Breast epithelium (tissue), 4 donors: ENCODE measurements around the gene PSAP. TPM values are rescaled to one million over a fixed set of nuclear protein-coding genes. Genes with fewer than 3 reads are reported as not detected.

Experiments used
- DNase-seq, 2 donors: peaks; one replicate each; pipeline ENCODE4 v3.0.0-alpha.2; 2019; ENCODE audit warnings: low spot score in 2 of 2
- H3K27ac ChIP-seq, 2 donors: fragments of 200-600 bp; sonication (generic) in 1 of 2; one replicate each; pipeline ENCODE4 v1.5.1; 2016 to 2019; ENCODE audit warnings: mild to moderate bottlenecking in 1 of 2
- H3K27me3 ChIP-seq, 2 donors: fragments of 200-600 bp; sonication (generic) in 1 of 2; one replicate each; pipeline versions ENCODE4 v1.5.1 to v1.6.0; 2017 to 2019; ENCODE audit warnings: control low read depth in 1 of 2, mild to moderate bottlenecking in 1 of 2
- H3K36me3 ChIP-seq: fragments of 200-600 bp; one replicate; pipeline ENCODE4 v1.5.1; 2019
- H3K4me1 ChIP-seq, 2 donors: fragments of 200-600 bp; sonication (generic); one replicate each; pipeline ENCODE4 v1.5.1; 2016 to 2019; ENCODE audit warnings: control low read depth in 1 of 2
- H3K4me3 ChIP-seq, 3 donors: fragments of 200-600 bp; sonication (generic); 1 replicate in 2 of 3; 2 replicates in 1 of 3; pipeline ENCODE4 v1.5.1; 2016 to 2019; ENCODE audit warnings: mild to moderate bottlenecking in 3 of 3, moderate library complexity in 2 of 3
- H3K9me3 ChIP-seq, 2 donors: fragments of 200-600 bp; sonication (generic) in 1 of 2; one replicate each; pipeline ENCODE4 v1.5.1; 2016 to 2019; ENCODE audit warnings: control low read depth in 1 of 2
- CTCF ChIP-seq, 3 donors: fragments of 450-650 bp; IDR thresholded peaks; one replicate each; pipeline ENCODE4 v1.5.1; 2016 to 2017; ENCODE audit warnings: antibody characterized with exemption in 3 of 3, mild to moderate bottlenecking in 3 of 3, moderate library complexity in 3 of 3
- POLR2A ChIP-seq: fragments of 450-650 bp; IDR thresholded peaks from one replicate; pipeline ENCODE4 v1.6.1; 2016; ENCODE audit warnings: antibody characterized with exemption, mild to moderate bottlenecking, moderate library complexity
- POLR2AphosphoS5 ChIP-seq, 3 donors: sonication (generic); formaldehyde crosslinking; IDR thresholded peaks; one replicate each; pipeline ENCODE4 v1.6.1; 2017; ENCODE audit warnings: antibody characterized with exemption in 3 of 3
- intact Hi-C: fragments of 100-400 bp; cut with DNase I; formaldehyde crosslinking; loops from one replicate; pipeline ENCODE4 v1.15.1; 2023; ENCODE audit warnings: low total_unique reads
- total RNA-seq, 3 donors: library from RNA; depleted of rRNA; stranded (reverse); fragments of >200 nt; gene quantifications; one replicate each; pipeline ENCODE4 v1.1.0, GENCODE V29; 2016

The PSAP gene
- total RNA-seq, 3 donors from 2014 or later, result 623 to 1,873 (median 945) TPM

DNA sequence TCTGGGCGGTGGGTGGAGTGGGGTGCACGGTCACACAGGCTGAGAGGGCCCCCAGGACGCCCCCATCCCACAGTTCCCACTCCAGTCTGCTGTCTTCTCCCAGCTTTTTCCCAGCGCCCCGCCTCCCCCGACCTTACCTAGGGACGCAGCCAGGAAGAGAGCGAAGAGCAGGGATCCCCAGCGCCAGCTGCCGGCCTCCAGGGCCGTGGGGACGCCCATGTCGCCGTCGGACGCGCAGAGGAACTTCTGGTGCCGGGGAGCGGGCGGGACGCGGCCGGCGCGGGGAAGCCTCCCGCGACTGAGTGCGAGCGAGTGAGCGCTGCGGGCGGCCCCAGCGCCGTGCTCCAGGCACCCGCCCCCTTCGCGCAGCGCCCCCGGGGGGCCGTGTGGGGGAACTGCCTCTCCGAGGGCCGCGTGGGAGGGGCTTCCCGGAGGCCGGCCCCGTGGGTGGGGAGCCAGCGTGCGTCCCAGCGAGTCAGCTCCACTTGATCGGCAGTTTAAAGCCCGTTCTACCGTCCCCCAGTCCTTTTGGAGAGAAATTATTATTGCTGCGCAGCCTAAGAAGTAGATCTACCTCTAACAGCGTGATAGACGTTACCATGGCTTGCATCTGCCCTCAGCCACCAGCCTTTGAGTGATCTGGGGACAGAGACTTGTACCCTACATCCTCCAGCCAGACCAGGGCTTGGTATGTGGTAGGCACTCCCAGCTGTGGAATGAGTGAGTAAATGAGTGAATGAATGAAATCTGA is 77.7 kb downstream of the PSAP start, which contains the start of gene VSIR:
Gene VSIR (minus strand): TSS at position 300 of the 751 bp plus-strand sequence. CDS start 81 bp downstream, at position 219.
- intact Hi-C loops, result no loop called here

GRCh38 chr10:71772832-71773220 is 78.2 kb downstream of the PSAP start:
- intact Hi-C loops, result no loop called here
- Histone ChIP-seq H3K4me1 (peaks cover 2 to 3% of the 10 kb centered on the region in 2 donors), H3K9me3 (no peaks in the 10 kb centered on the region), H3K36me3 (no peaks in the 10 kb centered on the region), H3K27ac (peak overlapping the region; percentile 82 to 94), H3K27me3 (no peaks in the 10 kb centered on the region), H3K4me3 (peak overlapping the region; percentile 59 to 86 (median 81))
- DNase-seq, result no peak
- no peak for TF ChIP-seq POLR2A
- TF ChIP-seq POLR2AphosphoS5 (IDR thresholded peaks at IDR 0.05), result no peak

More for the DNA sequence above, 77.7 kb downstream of the PSAP start, which contains the start of gene VSIR:
- peak within 1 kb of the TSS; percentile 59 to 86 (median 81) for H3K4me3 ChIP-seq
- TF ChIP-seq CTCF (IDR thresholded peaks at IDR 0.05) (peak; percentile 39 to 82 (median 52)), POLR2AphosphoS5 (IDR thresholded peaks at IDR 0.05) (peak; percentile 69 to 80 (median 72)), POLR2A (peak; percentile 16)
- no peaks in the 10 kb centered on the region for H3K9me3 ChIP-seq
- H3K27me3 ChIP-seq, result no peaks in the 10 kb centered on the region
- H3K27ac ChIP-seq, result peak within 1 kb of the TSS; percentile 82 to 94
- peaks cover 0 to 2% of the 10 kb centered on the region in 2 donors for H3K4me1 ChIP-seq
- DNase-seq, result peak; percentile 83 to 87
- no peaks in the 10 kb centered on the region for H3K36me3 ChIP-seq

DNA sequence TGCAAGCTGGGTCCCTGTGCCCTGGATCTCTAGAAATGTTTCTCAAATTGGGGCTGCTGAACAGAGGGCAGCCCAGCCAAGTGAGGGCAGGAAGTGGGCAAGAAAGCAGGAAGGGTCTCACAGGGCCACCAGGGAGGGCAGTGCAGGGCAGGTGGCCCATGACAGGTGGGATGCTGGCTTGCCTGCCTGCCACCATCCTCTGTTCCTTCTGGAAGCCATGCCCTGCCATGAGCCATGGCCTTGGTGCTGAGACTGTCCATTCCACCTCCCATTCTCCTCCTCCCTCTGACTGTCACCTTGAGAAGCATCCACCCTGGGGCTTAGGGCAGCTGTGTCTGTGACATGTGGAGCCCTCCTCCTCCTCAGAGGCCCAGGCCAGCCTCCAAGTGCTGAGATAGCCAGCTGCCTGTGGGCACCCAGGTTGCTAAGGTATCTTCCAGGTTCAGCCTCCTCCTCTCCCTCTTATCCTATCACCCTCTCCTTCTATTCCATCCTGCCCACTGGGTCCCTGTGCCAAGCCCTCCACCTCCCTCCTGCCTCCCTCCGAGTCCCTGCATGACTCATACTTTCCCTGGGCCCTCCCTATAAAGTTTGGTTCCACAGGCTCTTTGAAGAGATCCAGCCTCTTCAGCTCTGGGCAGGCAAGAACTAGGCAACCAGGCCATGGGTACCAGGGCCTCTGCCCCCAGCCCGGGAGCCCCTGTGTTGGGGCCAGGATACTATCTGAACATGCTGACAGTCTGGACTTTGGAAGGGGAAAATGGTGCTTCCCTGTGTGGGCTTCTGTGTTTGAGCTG is 79.0 kb downstream of the PSAP start:
- Histone ChIP-seq H3K36me3 (no peaks in the 10 kb centered on the region), H3K27ac (peak overlapping the region; percentile 82 to 94), H3K4me1 (peaks cover 9 to 11% of the 10 kb centered on the region in 2 donors), H3K27me3 (no peaks in the 10 kb centered on the region), H3K4me3 (peak overlapping the region; percentile 59 to 86 (median 81)), H3K9me3 (no peaks in the 10 kb centered on the region)
- DNase-seq, result peak in 1 of 2 donors; percentile 74
- no peak for TF ChIP-seq CTCF (IDR thresholded peaks at IDR 0.05)
- no peak for TF ChIP-seq POLR2A
- peak; percentile 17 to 79 (median 30) for TF ChIP-seq POLR2AphosphoS5 (IDR thresholded peaks at IDR 0.05)
- intact Hi-C loops, result loop anchor here (1.0 kb wide), 1 partner anchor 76 kb away; no protein-coding TSS in a partner anchor

DNA sequence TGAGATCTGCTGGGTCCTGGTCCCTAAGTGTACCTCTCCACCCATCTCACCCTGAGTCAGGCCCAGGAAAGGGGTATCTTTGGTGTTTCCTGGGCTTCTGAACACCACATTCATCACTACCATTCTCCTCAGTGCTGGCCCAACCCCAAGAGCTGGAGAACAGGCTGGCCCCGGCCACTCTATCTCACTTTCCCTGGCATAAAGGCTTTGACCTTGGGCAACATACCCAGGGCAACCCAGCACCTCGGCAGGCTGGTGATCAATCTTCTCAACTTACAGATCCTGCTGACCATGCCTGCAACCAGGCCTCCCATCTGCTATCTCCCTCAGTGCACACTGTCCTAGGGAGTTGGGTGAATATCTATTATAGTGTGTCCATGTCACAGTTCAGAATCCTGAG is 79.8 kb downstream of the PSAP start:
- intact Hi-C loops, result loop anchor here (1.0 kb wide), 1 partner anchor 75 kb away; no protein-coding TSS in a partner anchor
- peaks cover 9 to 19% of the 10 kb centered on the region in 2 donors for H3K4me1 ChIP-seq
- peak overlapping the region; percentile 59 to 86 (median 81) for H3K4me3 ChIP-seq
- peak overlapping the region; percentile 82 to 94 for H3K27ac ChIP-seq
- TF ChIP-seq POLR2AphosphoS5 (IDR thresholded peaks at IDR 0.05), result no peak
- TF ChIP-seq CTCF (IDR thresholded peaks at IDR 0.05), result no peak
- no peak for TF ChIP-seq POLR2A
- no peak for DNase-seq
- no peaks in the 10 kb centered on the region for H3K36me3 ChIP-seq
- H3K27me3 ChIP-seq, result no peaks in the 10 kb centered on the region
- no peaks in the 10 kb centered on the region for H3K9me3 ChIP-seq

GRCh38 chr10:71770789-71771188 is 80.3 kb downstream of the PSAP start:
- intact Hi-C loops, result loop anchor here (1.0 kb wide), 1 partner anchor 74 kb away; no protein-coding TSS in a partner anchor
- TF ChIP-seq POLR2AphosphoS5 (IDR thresholded peaks at IDR 0.05) (peak in 1 of 3 donors; percentile 57), POLR2A (no peak), CTCF (IDR thresholded peaks at IDR 0.05) (no peak)
- Histone ChIP-seq H3K27me3 (no peaks in the 10 kb centered on the region), H3K36me3 (no peaks in the 10 kb centered on the region), H3K9me3 (no peaks in the 10 kb centered on the region), H3K27ac (peak overlapping the region; percentile 82 to 94), H3K4me3 (peak overlapping the region; percentile 59 to 86 (median 81)), H3K4me1 (peaks cover 9 to 23% of the 10 kb centered on the region in 2 donors)
- DNase-seq, result no peak
